Neural cell (in vitro differentiated cells): ENCODE data around the gene DNM3. TPM values are rescaled to one million over a fixed set of nuclear protein-coding genes. Genes with fewer than 3 reads are reported as not detected.

ENCODE experiments used
- H2AFZ ChIP-seq: fragments of 200-600, 300-800 bp; sonication (generic), shearing (Covaris generic); 2 replicates; pipeline ENCODE4 v1.6.0; 2014; ENCODE audit warnings: low read depth, mild to moderate bottlenecking, antibody characterized with exemption, low read length, moderate library complexity
- H3F3A ChIP-seq: fragments of 200-600 bp; shearing (Covaris generic); 2 replicates; pipeline ENCODE4 v1.6.1; 2016; ENCODE audit warnings: mild to moderate bottlenecking, moderate library complexity, mixed read lengths, antibody characterized with exemption, low read length; ENCODE audit not compliant: insufficient read depth, poor library complexity, severe bottlenecking
- H3K27ac ChIP-seq: fragments of 200-600, 300-800 bp; sonication (generic), shearing (Covaris generic); 2 replicates; pipeline ENCODE4 v1.5.1; 2014; ENCODE audit warnings: mild to moderate bottlenecking, low read length, moderate library complexity
- H3K27me3 ChIP-seq: fragments of 300-800, 200-600 bp; sonication (generic), shearing (Covaris generic); 2 replicates; pipeline ENCODE4 v1.6.0; 2014; ENCODE audit warnings: mild to moderate bottlenecking, low read depth, low read length, moderate library complexity; ENCODE audit not compliant: insufficient read depth
- H3K36me3 ChIP-seq: fragments of 300-800, 200-600 bp; sonication (generic), shearing (Covaris generic); 2 replicates; pipeline ENCODE4 v1.5.1; 2014; ENCODE audit warnings: mild to moderate bottlenecking, antibody characterized with exemption, low read length, moderate library complexity; ENCODE audit not compliant: insufficient read depth
- H3K4me2 ChIP-seq: fragments of 300-800, 200-600 bp; sonication (generic), shearing (Covaris generic); 2 replicates; pipeline ENCODE4 v1.6.0; 2014; ENCODE audit warnings: mild to moderate bottlenecking, low read length
- H3K4me3 ChIP-seq: fragments of 300-800, 200-600 bp; sonication (generic), shearing (Covaris generic); 2 replicates; pipeline ENCODE4 v1.5.1; 2014; ENCODE audit warnings: mild to moderate bottlenecking, low read length, moderate library complexity
- H3K79me2 ChIP-seq: fragments of 200-600 bp; shearing (Covaris generic); replicated peaks from 2 replicates; pipeline ENCODE4 v1.6.0; 2014; ENCODE audit warnings: mild to moderate bottlenecking, low read length, moderate library complexity; ENCODE audit not compliant: insufficient read depth
- H3K9ac ChIP-seq: fragments of 300-800, 200-600 bp; sonication (generic), shearing (Covaris generic); 2 replicates; pipeline ENCODE4 v1.6.1; 2016; ENCODE audit warnings: mild to moderate bottlenecking, low read length, mixed read lengths
- H3K9me2 ChIP-seq: fragments of 200-600 bp; shearing (Covaris generic); 2 replicates; pipeline ENCODE4 v1.6.1; 2016; ENCODE audit warnings: mild to moderate bottlenecking, low read length, mixed read lengths; ENCODE audit not compliant: insufficient read depth
- H3K9me3 ChIP-seq: fragments of 200-600, 300-800 bp; sonication (generic), shearing (Covaris generic); 2 replicates; pipeline ENCODE4 v1.6.1; 2016; ENCODE audit warnings: mild to moderate bottlenecking, mixed run types, low read length, moderate library complexity, mixed read lengths
- H4K20me1 ChIP-seq: fragments of 200-600 bp; shearing (Covaris generic); 2 replicates; pipeline ENCODE4 v1.6.1; 2016; ENCODE audit warnings: mild to moderate bottlenecking, mixed run types; ENCODE audit not compliant: insufficient read depth
- EP300 ChIP-seq: fragments of 450-650 bp; conservative IDR thresholded peaks from 2 replicates; pipeline ENCODE4 v1.6.1; 2014; ENCODE audit warnings: antibody characterized with exemption, mild to moderate bottlenecking, moderate library complexity; ENCODE audit not compliant: poor library complexity, severe bottlenecking
- EZH2 ChIP-seq: fragments of 200-600, 300-800 bp; shearing (Covaris generic), sonication (generic); IDR thresholded peaks from 2 replicates; pipeline ENCODE4 v1.6.1; 2014; ENCODE audit warnings: antibody characterized with exemption, low read length, borderline replicate concordance, mild to moderate bottlenecking; ENCODE audit not compliant: insufficient read depth, poor library complexity, severe bottlenecking
- MXI1 ChIP-seq: fragments of 450-650 bp; conservative IDR thresholded peaks from 2 replicates; pipeline ENCODE4 v1.6.1; 2014; ENCODE audit warnings: antibody characterized with exemption, mild to moderate bottlenecking; ENCODE audit not compliant: poor library complexity, severe bottlenecking
- POLR2AphosphoS5 ChIP-seq: IDR thresholded peaks from 2 replicates; pipeline ENCODE4 v1.6.1; 2012
- RAD21 ChIP-seq: fragments of 450-650 bp; conservative IDR thresholded peaks from 2 replicates; pipeline ENCODE4 v1.6.1; 2014; ENCODE audit warnings: antibody characterized with exemption, mild to moderate bottlenecking, moderate library complexity
- SMC3 ChIP-seq: fragments of 450-650 bp; conservative IDR thresholded peaks from 2 replicates; pipeline ENCODE4 v1.6.1; 2014; ENCODE audit warnings: antibody characterized with exemption, mild to moderate bottlenecking, moderate library complexity; ENCODE audit not compliant: poor library complexity
- TAF1 ChIP-seq: IDR thresholded peaks from 2 replicates; pipeline ENCODE4 v1.6.1; 2012; ENCODE audit warnings: low read depth
- polyA plus RNA-seq: library from polyadenylated mRNA; depleted of rRNA; stranded (reverse); fragments of >200 nt; gene quantifications from 2 replicates; pipeline ENCODE4 v1.2.3, GENCODE V29; 2014
- TF ChIP-seq, protein P1 (sequence below): fragments of 450-650 bp; IDR thresholded peaks from 2 replicates; pipeline ENCODE4 v1.5.1; 2014; ENCODE audit warnings: antibody characterized with exemption, mild to moderate bottlenecking, moderate library complexity; ENCODE audit not compliant: poor library complexity, severe bottlenecking
- TF ChIP-seq, protein P2 (sequence below): IDR thresholded peaks from 2 replicates; pipeline ENCODE4 v1.6.1; 2012; ENCODE audit warnings: borderline replicate concordance

DNM3 gene
- polyA plus RNA-seq, 1 donor from 2014 or later, result 37.1 TPM

DNA sequence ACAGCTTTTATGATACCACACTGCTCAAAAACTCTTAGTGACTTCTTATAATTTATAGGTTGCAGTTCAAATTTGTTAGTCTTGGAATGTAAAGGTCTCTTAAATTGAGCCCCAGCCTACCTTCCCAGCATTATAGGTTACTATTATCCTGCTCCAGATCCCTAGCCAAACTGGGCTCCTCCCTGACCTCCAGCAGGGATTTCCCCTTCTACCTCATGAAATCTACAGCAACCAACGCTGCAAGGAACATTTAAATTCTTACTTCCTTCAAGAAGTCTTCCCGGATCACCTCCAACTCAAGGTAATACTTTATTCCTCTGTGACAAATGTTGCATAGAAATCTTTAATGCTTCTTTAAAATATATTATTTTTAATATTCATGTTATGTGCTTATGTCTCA is 324.1 kb downstream of the DNM3 start:
- Histone ChIP-seq H3F3A (no peaks in the 10 kb centered on the region), H3K36me3 (no peaks in the 10 kb centered on the region), H3K4me3 (no peak overlapping the region), H3K27ac (no peak overlapping the region), H3K4me2 (no peak overlapping the region), H3K27me3 (no peaks in the 10 kb centered on the region), H3K9me2 (no peaks in the 10 kb centered on the region), H4K20me1 (no peaks in the 10 kb centered on the region), H3K9ac (no peak overlapping the region), H3K79me2 (no peaks in the 10 kb centered on the region), H2AFZ (no peak overlapping the region), H3K9me3 (no peaks in the 10 kb centered on the region)
- TF ChIP-seq, protein P1, sequence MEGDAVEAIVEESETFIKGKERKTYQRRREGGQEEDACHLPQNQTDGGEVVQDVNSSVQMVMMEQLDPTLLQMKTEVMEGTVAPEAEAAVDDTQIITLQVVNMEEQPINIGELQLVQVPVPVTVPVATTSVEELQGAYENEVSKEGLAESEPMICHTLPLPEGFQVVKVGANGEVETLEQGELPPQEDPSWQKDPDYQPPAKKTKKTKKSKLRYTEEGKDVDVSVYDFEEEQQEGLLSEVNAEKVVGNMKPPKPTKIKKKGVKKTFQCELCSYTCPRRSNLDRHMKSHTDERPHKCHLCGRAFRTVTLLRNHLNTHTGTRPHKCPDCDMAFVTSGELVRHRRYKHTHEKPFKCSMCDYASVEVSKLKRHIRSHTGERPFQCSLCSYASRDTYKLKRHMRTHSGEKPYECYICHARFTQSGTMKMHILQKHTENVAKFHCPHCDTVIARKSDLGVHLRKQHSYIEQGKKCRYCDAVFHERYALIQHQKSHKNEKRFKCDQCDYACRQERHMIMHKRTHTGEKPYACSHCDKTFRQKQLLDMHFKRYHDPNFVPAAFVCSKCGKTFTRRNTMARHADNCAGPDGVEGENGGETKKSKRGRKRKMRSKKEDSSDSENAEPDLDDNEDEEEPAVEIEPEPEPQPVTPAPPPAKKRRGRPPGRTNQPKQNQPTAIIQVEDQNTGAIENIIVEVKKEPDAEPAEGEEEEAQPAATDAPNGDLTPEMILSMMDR, result no peak
- TF ChIP-seq EP300, result no peak
- TF ChIP-seq RAD21, result no peak

- H3K27ac ChIP-seq, result no peak overlapping the region
- no peaks in the 10 kb centered on the region for H4K20me1 ChIP-seq
- no peaks in the 10 kb centered on the region for H3K27me3 ChIP-seq
- no peaks in the 10 kb centered on the region for H3K9me3 ChIP-seq
- H3K4me3 ChIP-seq, result no peak overlapping the region
- no peaks in the 10 kb centered on the region for H3K36me3 ChIP-seq
- no peaks in the 10 kb centered on the region for H3K79me2 ChIP-seq
- TF ChIP-seq, protein P1, result no peak
- TF ChIP-seq EP300, result no peak
- no peak overlapping the region for H3K9ac ChIP-seq
- no peaks in the 10 kb centered on the region for H3F3A ChIP-seq
- no peaks in the 10 kb centered on the region for H3K9me2 ChIP-seq
- H3K4me2 ChIP-seq, result no peak overlapping the region
- no peak overlapping the region for H2AFZ ChIP-seq
Measured at GRCh38 chr1:172167796-172168596, 326.7 kb downstream of the DNM3 start.

GRCh38 chr1:172168597-172168872 is 327.2 kb downstream of the DNM3 start:
- Histone ChIP-seq H2AFZ (no peak overlapping the region), H3K4me2 (no peak overlapping the region), H3K36me3 (no peaks in the 10 kb centered on the region)

More at GRCh38 chr1:172168597-172168872, 327.2 kb downstream of the DNM3 start:
- Histone ChIP-seq H3K9me2 (no peaks in the 10 kb centered on the region), H3F3A (no peaks in the 10 kb centered on the region), H3K79me2 (no peaks in the 10 kb centered on the region), H3K27ac (no peak overlapping the region), H4K20me1 (no peaks in the 10 kb centered on the region), H3K9ac (no peak overlapping the region), H3K27me3 (no peaks in the 10 kb centered on the region), H3K4me3 (no peak overlapping the region), H3K9me3 (no peaks in the 10 kb centered on the region)
- TF ChIP-seq, protein P2, sequence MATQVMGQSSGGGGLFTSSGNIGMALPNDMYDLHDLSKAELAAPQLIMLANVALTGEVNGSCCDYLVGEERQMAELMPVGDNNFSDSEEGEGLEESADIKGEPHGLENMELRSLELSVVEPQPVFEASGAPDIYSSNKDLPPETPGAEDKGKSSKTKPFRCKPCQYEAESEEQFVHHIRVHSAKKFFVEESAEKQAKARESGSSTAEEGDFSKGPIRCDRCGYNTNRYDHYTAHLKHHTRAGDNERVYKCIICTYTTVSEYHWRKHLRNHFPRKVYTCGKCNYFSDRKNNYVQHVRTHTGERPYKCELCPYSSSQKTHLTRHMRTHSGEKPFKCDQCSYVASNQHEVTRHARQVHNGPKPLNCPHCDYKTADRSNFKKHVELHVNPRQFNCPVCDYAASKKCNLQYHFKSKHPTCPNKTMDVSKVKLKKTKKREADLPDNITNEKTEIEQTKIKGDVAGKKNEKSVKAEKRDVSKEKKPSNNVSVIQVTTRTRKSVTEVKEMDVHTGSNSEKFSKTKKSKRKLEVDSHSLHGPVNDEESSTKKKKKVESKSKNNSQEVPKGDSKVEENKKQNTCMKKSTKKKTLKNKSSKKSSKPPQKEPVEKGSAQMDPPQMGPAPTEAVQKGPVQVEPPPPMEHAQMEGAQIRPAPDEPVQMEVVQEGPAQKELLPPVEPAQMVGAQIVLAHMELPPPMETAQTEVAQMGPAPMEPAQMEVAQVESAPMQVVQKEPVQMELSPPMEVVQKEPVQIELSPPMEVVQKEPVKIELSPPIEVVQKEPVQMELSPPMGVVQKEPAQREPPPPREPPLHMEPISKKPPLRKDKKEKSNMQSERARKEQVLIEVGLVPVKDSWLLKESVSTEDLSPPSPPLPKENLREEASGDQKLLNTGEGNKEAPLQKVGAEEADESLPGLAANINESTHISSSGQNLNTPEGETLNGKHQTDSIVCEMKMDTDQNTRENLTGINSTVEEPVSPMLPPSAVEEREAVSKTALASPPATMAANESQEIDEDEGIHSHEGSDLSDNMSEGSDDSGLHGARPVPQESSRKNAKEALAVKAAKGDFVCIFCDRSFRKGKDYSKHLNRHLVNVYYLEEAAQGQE, result no peak
- TF ChIP-seq EP300, result no peak
- TF ChIP-seq, protein P1, result no peak
- no peak for TF ChIP-seq RAD21
- TF ChIP-seq EZH2, result no peak
- TF ChIP-seq TAF1, result no peak
- TF ChIP-seq SMC3, result no peak
- no peak for TF ChIP-seq POLR2AphosphoS5
- no peak for TF ChIP-seq MXI1
